ENCODE data around the gene BABAM2.
"Not testable (repeated sequence)": the region's sequence is repeated elsewhere in the genome, so short reads cannot be mapped to it uniquely, and the experiment has no call there.

The BABAM2 gene

DNA sequence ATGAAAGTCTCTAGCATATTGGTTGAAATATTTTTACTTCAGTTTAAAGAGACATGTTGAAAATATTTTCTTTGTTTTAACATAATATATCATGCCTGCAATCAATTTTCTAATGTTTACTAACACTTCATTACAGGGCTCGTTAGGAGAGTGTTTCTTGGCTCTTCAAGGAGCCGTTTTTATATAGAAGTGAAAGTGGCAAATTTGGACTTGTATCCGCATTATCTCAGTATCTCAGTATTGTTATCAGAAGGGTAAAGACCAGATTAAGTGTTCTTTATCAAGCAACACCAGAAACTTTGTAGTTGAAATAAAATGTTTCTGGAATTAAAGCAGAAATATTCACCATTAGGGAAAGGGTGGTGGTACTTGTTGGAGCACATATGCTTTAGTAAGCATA, 97.8 kb downstream of the BABAM2 start:
- no peak for DNase-seq

DNA sequence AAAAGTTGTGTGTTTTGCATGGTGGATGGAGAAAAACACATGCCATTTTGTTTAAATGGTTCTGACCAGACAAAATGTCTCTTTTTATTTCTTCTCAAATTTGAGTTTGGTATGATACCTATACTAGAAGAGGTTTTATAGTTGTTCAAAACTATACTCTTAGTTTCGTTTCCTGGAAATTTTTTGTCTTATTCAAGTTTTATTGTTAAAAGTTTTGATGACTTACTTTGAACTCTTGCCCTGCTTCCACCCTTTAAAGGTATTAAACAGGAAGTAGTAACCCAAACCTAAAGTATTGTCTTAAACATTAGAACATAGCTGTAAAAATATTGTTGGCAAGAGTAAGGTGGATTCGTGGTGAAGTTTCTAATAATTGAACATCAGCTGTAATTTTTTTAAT, 98.2 kb downstream of the BABAM2 start:
- no peak for DNase-seq

DNA sequence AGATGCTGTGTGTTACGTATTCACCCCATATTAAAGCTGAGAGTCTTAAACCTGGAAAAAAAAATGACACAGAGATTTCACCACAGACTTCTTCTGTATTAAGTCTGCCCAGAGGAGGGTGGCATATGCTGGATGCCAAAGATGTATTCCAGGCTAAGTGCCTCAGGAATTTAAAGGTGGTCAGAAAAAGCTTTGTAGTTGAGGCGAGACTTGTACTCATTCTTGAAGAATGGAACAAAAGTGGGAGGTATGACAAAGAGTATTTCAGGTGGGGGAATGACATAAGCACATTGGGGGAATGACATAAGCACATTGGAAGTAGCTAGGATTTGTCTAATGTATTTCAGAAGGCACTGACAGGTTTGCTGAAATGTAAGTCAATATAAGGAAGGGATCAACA, 98.6 kb downstream of the BABAM2 start:
- no peak for DNase-seq

DNA sequence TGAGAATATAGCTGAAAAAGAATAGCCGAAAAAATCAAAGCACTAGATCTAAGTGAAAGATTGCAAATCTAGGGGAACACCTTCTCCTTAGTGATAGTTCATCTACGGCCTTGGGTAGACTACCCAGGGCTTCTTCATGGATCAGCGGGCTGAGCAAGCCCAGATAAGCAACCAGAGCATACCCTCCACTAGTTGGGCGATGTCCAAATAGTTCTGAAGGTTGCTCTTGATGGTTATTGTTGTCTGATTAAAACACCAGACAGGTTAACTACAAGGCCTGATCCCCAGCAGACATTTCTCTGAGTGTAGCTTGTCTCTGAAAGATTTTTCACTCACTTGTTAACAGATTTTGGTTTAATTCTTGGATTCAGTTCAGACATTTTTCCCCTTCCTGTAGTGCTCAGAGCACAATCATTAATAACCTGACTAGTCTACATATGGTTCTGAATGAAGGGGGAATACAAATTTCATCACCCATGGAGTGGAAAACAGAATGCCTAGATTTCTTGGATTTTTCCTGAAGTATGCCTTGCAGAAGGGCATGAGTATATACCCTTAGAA, 99.6 kb downstream of the BABAM2 start:
- no peak for DNase-seq

DNA sequence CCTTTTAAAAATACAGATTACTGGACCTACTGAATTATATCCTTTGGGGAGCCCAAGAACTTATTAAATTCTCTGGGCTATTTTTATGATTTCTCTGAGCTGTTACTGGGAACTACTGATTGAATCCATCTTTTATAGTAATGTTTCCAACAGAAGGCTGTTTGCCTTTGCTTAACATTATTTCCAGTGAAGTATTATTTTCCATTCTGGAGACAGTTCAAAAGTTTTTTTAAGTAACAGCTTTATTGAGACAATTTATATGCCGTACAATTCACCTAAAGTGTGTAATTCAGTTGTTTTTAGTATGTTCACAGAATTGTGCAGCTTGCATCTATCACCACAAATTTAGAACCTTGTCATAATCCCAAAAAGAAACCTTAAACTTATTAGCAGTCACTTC, 100.6 kb downstream of the BABAM2 start:
- DNase-seq: no peak

DNA sequence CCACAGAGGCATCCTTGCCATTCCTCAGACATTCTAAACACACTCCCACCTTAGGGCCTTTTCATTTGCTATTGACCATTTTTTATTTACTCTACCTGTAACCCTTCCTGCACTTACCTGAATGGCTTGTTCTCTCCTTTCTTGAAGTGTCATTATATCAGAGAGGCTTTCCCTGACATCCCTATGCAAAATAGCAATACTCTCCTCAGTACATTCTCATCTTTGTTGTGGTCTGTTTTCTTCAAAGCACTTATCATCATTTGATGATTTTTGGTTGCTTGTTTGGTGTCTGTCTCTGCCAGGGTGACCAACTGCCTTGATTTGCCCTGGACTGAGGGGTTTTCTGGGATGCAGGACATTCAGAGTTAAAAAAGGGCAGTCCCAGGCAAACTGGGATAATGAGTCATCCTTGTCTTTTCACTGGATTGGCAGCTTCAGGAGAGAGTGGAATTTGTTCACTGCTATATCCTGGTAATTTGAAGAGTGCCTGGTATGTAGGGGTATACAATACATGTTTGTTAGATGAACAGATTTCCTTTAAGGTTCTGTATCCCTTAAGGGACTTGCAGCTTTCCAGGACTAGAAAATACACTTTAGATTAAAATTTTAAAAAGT, 102.4 kb downstream of the BABAM2 start:
- no peak for DNase-seq

DNA sequence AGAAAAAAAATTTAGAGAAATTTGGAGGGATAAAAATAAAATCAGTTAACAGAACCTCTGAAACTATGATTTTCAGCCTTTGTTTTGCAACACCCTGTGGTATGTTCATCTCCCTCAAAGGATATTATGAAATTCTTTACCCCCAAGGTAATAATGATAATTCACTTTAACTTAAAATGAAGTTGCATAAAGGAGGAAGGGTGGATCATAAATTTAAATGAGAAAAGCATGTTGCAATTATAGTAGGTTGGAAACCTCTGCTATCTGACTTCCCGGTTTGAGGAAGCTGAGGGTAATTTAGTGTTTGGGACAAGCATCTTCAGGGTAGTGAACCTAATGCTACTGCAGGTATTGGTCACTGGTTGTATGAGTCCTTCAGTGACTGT, 102.9 kb downstream of the BABAM2 start:
- no peak for DNase-seq

DNA sequence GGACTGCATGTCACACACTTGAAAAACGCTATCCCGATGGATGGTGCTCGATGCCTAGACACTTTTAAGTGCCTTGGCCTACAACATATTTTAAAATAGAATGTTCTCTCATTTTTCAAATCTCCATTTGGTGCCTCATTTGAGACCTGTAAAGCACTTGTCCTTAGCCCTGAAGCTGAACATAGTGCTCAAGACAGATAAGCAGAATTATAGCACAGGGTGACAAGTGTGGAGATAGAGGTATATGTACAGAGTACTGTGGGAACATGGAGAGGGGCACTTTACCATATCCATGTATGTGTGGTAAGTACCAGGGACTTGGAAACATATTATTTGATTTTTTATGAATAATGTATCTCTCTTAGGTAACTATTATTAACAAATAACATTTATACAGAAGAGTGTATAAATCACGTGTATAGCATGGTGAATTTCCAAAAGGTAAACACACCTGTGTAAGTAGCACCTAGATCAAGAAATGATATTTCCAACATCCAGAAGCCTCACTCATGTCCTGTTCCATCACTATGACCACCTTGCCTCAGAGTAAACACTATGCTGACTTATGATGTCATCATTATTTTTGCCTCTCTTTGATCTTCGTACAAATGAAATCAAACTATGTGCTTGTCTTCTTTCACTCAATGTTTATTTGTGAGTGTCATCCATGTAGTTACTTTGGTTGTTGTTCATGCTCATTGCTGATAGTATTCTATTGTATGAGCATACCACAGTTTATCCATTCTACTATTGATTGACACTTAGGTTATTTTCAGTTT, 103.6 kb downstream of the BABAM2 start:
- no peak for DNase-seq

DNA sequence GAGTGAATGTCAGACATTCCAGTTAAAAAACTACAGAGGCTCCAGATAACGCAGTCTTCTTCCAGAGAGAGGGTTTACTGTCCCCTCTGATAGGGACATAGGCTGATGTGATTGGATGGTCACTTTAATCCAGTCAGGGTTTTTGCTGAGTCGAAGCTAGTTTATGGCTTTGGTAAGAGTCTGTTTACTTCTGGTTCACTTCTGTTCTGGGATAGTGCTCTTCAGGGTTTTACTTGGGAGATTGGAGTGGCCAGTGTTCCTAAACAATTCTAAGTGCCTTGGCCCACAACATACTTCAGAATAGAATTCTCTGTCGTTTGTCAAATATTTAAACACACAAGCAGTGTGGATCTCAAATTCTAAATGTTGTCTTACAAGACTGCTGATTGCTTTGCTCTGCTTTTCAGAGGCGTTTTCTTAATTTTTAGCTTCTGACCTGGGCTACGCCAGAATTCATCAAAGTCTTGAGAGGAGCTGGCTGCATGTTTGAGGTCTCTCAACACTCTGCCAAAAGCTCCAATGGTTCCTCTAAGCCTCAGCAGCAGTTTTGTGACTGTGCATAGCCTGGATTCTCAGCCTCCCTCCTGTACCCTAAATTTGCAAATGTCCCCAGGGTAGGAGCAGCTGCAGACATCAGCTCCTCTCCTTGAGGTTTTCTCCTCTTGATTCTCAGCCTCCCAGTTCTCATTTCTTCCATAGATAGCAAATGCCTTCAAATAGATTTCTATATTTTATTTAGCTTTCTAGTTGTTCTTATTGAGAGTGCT, 105.8 kb downstream of the BABAM2 start:
- no peak for DNase-seq

DNA sequence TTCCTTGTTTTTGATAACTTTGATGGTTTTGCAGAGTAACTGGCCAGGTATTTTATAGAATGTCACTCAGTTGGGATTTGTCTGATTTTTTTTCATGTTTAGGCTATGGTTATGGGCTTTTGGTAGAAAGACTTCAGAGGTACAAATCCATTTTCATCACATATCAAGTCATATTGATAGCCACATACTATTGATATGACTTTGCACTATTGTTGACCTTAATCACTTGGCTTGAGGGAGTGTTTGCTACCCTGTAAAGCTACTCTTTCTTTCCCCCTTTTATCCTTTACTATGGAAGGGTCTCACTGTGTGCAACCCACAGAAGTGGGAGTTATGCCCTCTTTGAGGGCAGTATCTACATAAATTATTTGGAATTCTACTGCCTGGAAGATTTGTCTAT, 109.8 kb downstream of the BABAM2 start:
- DNase-seq: no peak

DNA sequence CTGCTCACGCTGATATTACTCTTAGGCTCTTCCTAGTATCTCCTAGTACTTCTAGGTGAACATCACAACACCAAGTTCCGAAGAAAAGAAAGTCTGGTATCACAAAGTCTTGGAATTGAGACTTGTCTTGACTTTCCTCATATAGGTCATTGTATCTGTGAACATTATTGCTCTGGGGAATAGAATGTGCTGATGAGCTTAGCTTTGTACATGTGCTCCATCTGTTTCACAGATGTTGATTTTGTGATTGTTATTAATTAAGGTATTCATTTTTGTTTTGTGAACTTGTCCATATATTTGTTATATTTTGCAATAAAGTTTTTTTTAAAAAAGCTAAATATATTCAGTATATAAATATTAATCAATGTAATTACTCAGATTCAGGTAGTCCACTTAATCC, 111.7 kb downstream of the BABAM2 start:
- no peak for DNase-seq

DNA sequence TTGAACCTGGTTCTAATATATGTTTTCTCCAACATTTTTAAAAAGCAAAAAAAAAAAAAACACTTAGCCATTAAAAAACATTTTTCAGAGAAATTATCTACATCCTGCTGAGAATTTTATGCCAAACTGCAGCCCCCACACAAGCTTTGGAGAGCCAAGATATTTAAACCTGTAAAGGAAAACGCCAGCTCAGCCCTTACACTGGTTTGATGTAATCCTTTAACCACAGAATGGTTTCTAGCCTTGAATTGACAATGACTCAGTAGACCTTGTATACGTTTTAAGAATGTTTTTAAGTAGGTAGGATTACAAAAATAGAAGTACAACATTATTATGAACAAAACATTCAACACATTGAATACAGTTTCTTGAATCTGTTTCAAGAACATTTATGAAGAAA, 113.6 kb downstream of the BABAM2 start:
- peak; percentile 27 for DNase-seq

DNA sequence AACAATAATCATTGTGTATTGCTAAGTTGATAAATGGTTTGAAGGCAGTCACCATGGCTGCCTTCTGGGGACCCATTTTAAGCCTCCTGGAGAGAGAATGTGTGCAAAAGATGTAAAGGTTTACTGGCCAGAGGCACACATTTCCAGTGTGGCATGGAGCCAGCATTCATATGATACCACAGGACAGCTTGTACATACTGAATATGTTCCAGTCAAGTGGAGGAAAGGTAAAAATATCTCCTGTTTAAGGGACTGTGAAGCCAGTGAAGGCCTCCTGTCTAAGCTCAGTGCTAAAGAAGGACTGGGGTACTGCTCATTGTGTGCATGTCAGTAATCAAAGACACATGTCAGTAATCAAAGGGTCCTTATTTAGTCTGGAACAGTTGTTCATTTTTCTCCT, 119.2 kb downstream of the BABAM2 start:
- DNase-seq: no peak

DNA sequence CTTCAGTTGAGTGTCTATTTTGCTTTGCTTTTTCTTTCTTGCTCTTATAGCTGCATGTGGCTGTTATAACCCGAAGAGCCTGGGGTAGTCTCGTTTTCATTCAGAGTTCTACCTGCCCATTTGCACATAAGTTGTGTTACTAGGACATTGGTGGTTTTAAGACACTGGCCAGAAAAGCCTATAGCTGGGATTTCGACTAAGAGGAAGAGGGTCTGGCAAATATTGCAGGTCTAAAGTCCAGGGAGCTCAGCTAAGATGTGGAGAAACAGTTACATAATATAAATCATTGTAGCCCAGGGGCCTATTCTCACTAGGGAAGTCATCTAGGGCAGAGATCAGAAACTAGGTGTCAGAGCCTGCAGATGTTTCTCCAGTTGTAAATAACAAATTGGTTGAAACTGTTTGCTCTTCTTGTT, 120.8 kb downstream of the BABAM2 start:
- no peak for DNase-seq

DNA sequence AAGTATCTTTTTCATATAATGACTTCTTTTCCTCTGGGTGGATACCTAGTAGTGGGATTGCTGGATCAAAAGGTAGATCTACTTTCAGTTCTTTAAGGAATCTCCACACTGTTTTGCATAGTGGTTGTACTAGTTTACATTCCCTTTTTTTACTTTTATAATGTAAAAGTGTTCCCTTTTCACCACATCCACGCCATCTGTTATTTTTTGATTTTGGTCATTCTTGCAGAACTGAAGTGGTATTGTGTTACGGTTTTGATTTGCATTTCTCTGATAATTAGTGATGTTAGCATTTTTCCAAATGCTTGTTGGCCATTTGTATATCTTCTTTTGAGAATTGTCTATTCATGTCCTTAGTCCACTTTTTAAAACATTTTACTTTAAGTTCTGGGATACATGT, 127.9 kb downstream of the BABAM2 start:
- DNase-seq: not testable (repeated sequence)

DNA sequence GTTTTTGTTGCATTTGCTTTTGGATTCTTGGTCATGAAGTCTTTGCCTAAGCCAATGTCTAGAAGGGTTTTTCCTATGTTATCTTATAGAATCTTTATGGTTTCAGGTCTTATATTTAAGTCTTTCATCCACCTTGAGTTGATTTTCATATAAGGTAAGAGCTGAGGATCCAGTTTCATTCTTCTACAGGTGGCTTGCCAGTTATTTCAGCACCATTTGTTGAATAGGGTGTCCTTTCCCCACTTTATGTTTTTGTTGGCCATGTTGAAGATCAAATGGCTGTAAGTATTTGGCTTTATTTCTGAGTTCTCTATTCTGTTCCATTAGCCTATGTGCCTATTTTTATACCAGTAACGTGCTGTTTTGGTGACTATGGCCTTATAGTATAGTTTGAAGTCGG, 129.0 kb downstream of the BABAM2 start:
- not testable (repeated sequence) for DNase-seq

DNA sequence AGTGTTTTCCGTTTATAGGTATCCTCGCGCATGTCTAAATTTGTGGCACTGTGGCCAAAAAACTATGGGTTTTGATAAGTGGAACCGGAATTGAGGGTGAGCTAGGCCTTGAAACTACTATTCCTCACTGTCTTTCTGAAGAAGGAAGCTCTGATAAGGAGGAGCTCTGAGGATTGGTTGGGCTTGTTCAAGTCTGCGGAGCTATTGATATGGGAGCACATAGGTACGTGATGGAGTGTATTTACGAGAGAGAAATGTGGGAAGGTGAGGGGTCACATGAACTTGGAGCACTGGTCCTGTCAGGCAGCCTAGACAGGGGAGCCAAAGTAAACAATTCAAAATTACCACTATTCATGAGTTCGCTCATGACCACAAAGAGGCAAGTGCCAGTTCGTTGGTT, 131.4 kb downstream of the BABAM2 start:
- DNase-seq: no peak

DNA sequence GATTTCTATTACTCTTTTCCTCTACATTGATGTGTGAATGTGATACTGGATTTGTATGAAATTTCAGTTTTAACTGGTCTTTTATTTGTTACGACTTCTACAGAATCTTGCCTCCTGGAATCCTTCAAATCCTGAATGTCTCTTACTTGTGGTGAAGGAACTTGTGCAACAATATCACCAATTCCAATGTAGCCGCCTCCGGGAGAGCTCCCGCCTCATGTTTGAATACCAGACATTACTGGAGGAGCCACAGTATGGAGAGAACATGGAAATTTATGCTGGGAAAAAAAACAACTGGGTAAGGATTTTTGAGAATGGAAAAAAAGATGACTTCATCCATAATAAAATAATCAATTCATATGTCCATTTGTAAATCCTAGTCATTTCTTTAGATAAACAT, 134.6 kb downstream of the BABAM2 start:
- no peak for DNase-seq

DNA sequence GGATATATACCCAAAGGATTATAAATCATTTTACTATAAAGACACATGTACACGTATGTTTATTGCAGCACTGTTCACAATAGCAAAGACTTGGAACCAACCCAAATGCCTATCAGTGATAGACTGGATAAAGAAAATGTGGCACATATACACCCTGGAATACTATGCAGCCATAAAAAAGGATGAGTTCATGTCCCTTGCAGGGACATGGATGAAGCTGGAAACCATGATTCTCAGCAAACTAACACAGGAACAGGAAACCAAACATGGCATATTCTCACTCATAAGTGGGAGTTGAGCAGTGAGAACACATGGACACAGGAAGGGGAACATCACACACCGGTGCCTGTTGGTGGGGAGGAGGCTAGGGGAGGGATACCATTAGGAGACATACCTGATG, 135.7 kb downstream of the BABAM2 start:
- DNase-seq: not testable (repeated sequence)

DNA sequence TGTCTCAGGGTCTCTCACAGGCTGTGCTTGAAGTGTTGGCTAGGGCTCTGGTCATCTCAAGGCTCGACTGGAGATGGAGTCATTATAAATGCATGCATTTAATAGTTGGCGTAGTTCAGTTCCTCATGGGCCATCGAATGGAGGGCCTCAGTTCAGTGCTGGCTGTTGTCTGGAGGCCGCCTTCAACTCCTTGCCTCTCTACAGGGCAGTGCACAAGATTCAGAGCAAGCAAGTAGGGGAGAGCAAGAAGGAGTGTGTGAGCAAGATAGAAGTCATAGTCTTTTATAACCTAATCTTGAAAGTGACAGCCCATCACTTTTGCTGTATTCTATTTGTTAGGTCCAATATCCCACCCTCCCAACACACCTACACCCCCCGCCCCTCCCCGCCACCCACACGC, 137.5 kb downstream of the BABAM2 start:
- DNase-seq: no peak

DNA sequence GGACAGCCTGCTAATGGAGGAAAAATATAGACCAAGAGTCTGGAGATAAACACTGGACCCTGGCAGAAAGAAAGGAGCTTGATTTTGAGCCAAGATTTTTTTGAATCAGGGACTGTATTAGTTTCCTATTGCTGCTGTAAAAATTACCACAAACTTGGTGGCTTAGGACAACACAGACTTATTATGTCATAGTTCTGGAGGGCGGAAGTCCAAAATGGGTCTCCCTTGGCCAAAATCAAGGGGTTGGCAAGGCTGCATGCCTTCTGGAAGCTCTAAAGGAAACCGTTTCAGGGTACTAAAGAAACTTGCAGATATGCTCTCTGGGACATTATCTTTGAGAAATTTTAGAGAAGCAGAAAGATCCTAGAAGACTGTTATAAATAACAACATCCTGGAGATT, 140.1 kb downstream of the BABAM2 start:
- DNase-seq: no peak

DNA sequence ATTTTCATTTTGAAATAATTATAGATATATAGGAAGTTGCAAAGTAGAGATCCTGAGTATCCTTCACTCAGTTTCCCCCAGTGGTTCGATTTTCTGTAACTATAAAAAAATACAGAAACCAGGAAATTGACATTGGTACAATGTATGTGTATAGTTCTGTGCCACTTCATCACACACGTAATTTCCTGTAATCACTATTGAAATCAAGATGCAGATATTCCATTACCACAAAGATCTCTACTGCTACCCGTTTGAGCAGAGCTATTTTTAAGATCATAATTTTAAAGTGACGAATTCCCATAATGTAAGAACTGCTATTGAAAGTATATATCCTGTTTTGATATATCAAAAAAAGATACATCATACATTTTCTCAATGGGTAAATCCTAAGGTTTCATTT, 142.3 kb downstream of the BABAM2 start:
- DNase-seq: no peak

DNA sequence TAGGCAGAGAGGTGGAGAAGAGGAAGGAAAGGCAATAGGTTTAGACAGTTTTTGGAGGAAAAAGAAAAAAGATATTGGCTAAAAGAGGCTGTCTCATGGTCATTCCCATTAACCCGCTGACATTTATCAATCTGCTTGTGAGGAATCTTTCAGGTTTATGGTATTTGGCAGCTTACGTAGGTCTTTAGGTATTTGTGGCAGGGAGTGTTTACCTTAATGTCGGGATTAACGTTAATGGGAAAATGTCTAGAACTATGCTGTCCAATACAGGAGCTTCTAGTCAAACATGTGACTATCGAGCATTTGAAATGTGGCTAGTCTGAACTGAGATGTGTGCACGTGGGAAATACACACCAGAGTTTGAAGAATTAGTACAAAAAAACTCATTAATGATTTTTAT, 144.2 kb downstream of the BABAM2 start:
- no peak for DNase-seq

DNA sequence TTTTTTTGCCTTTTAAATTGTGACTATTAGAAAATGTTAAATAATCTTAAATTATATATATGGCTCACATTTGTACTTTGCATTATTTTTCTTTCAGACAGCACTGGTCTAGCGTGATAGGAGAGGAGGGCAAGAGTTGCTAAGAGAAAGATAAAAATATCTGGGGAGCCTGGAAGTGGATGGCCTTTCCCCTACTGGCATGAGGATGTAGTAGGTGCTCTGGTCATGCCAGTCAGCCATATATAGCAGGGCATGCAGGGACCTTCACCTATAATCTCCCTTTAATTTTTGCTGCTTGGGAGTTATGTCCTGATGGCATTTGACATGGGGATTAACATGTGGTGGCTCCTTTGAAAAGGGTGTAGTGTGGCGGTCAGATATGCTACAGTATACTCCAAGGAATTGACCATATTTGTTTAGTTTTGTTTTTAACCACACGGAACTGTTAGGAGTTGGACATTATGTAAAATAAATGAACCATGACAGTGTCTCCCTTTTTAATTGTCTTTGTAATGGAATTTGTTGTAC, 144.7 kb downstream of the BABAM2 start:
- no peak for DNase-seq

Measured in activated CD4-positive, alpha-beta T cell treated with anti-CD3 and anti-CD28 coated beads for 48 hours (primary cell).